HG02678 (cell line): Measurements from ENCODE around the gene DLX1.

ENCODE experiments used
- ATAC-seq: cut with Tn5 transposase; IDR thresholded peaks from one replicate; pipeline ENCODE4 v1.9.1; 2021; ENCODE audit warnings: mild to moderate bottlenecking, moderate library complexity; ENCODE audit not compliant: unreplicated experiment

DLX1 gene

GRCh38 chr2:172096626-172097547 lies 11.6 kb downstream of the DLX1 start:
- ATAC-seq, result no peak

- ATAC-seq, result no peak
Measured at GRCh38 chr2:172097557-172098131, 12.3 kb downstream of the DLX1 start.

- no peak for ATAC-seq
Measured at GRCh38 chr2:172098287-172098649, 13.0 kb downstream of the DLX1 start.

- ATAC-seq, result no peak
Measured at GRCh38 chr2:172098650-172099471, 13.6 kb downstream of the DLX1 start.

GRCh38 chr2:172099472-172100079 lies 14.3 kb downstream of the DLX1 start:
- ATAC-seq, result no peak

- no peak for ATAC-seq
Measured at GRCh38 chr2:172100080-172100934, 15.0 kb downstream of the DLX1 start.

- ATAC-seq, result no peak
Measured at GRCh38 chr2:172100935-172101820, 15.9 kb downstream of the DLX1 start.

GRCh38 chr2:172101821-172102390 lies 16.6 kb downstream of the DLX1 start:
- no peak for ATAC-seq

- peak; percentile 79 for ATAC-seq
Measured at GRCh38 chr2:172102391-172103359, 17.4 kb downstream of the DLX1 start, which contains the start of gene DLX2. Gene DLX2 (minus strand): TSS chr2:172102900. CDS start chr2:172102538, 362 bp downstream.

GRCh38 chr2:172103471-172104272 lies 18.4 kb downstream of the DLX1 start:
- ATAC-seq, result no peak

GRCh38 chr2:172105471-172106107 lies 20.3 kb downstream of the DLX1 start:
- no peak for ATAC-seq

- no peak for ATAC-seq
Measured at GRCh38 chr2:172106108-172106961, 21.0 kb downstream of the DLX1 start.

GRCh38 chr2:172107690-172108586 lies 22.6 kb downstream of the DLX1 start:
- ATAC-seq, result no peak

- no peak for ATAC-seq
Measured at GRCh38 chr2:172108587-172108930, 23.3 kb downstream of the DLX1 start.
